ENCODE measurements around the gene TRAF6. TPM values are rescaled to one million over a fixed set of nuclear protein-coding genes. Genes with fewer than 3 reads are reported as not detected.

The TRAF6 gene
- total RNA-seq, 1 donor from 2014 or later, result 20.4 TPM

GRCh38 chr11:36438126-36438525 is 71.9 kb downstream of the TRAF6 start:
- H3K27ac Mint-ChIP-seq (ENCODE audit: unreplicated experiment), result no peak overlapping the region
- H3K4me1 Mint-ChIP-seq (ENCODE audit: unreplicated experiment), result peaks cover 3% of the 10 kb centered on the region
- no peaks in the 10 kb centered on the region for H3K9me3 Mint-ChIP-seq (ENCODE audit: unreplicated experiment)
- TF ChIP-seq CTCF (IDR thresholded peaks at IDR 0.05; ENCODE audit: unreplicated experiment), result no peak
- peaks cover 82% of the 10 kb centered on the region for H3K36me3 Mint-ChIP-seq (ENCODE audit: low read depth, unreplicated experiment)
- peaks cover 7% of the 10 kb centered on the region for H3K27me3 Mint-ChIP-seq (ENCODE audit: unreplicated experiment)
- H3K4me3 Mint-ChIP-seq (ENCODE audit: unreplicated experiment), result peak overlapping the region; percentile 62
- no peak for DNase-seq (ENCODE audit: low spot score)

GRCh38 chr11:36437413-36437812 is 72.7 kb downstream of the TRAF6 start:
- Mint-ChIP-seq H3K9me3 (ENCODE audit: unreplicated experiment) (no peaks in the 10 kb centered on the region), H3K4me3 (ENCODE audit: unreplicated experiment) (no peak overlapping the region), H3K4me1 (ENCODE audit: unreplicated experiment) (peaks cover 3% of the 10 kb centered on the region), H3K36me3 (ENCODE audit: low read depth, unreplicated experiment) (peaks cover 82% of the 10 kb centered on the region), H3K27me3 (ENCODE audit: unreplicated experiment) (peaks cover 7% of the 10 kb centered on the region), H3K27ac (ENCODE audit: unreplicated experiment) (no peak overlapping the region)
- DNase-seq (ENCODE audit: low spot score), result no peak
- TF ChIP-seq CTCF (IDR thresholded peaks at IDR 0.05; ENCODE audit: unreplicated experiment), result no peak

Other genes starting within 250 kb of the TRAF6 start
- gene COMMD9, start 220.8 kb downstream of the TRAF6 start, total RNA-seq (ENCODE audit: unreplicated experiment), result 66.1 TPM
- 122 TPM for gene PRR5L, start 214.0 kb downstream of the TRAF6 start, total RNA-seq (ENCODE audit: unreplicated experiment)
- gene RAG1, start 57.7 kb upstream of the TRAF6 start, total RNA-seq (ENCODE audit: unreplicated experiment), result 3.9 TPM
- 21.0 TPM for gene IFTAP, start 84.2 kb upstream of the TRAF6 start, total RNA-seq (ENCODE audit: unreplicated experiment)
- gene RAG2, start 88.0 kb upstream of the TRAF6 start, total RNA-seq (ENCODE audit: unreplicated experiment), result not detected

All from endothelial cell (in vitro differentiated cells).